Panc1 (cell line): ENCODE measurements around the gene NRP1.

ENCODE experiments used
- POLR2AphosphoS5 ChIP-seq: IDR thresholded peaks from 2 replicates; pipeline ENCODE4 v1.6.1; 2012; ENCODE audit warnings: mild to moderate bottlenecking, low read depth, low read length, moderate library complexity
- SIN3A ChIP-seq: IDR thresholded peaks from 2 replicates; pipeline ENCODE4 v1.6.1; 2012; ENCODE audit warnings: low read depth, mild to moderate bottlenecking, low read length, moderate library complexity, borderline replicate concordance; ENCODE audit not compliant: insufficient read depth
- TCF7L2 ChIP-seq: IDR thresholded peaks from 2 replicates; pipeline ENCODE4 v1.6.1; 2011; ENCODE audit warnings: mild to moderate bottlenecking, low read depth, low read length, inconsistent platforms
- TF ChIP-seq, protein P1 (sequence below): fragments of 450-650 bp; IDR thresholded peaks from 2 replicates; pipeline ENCODE4 v1.5.1; 2017; ENCODE audit warnings: mild to moderate bottlenecking
- TF ChIP-seq, protein P2 (sequence below), 2 experiments: IDR thresholded peaks; 2 replicates each; pipeline ENCODE4 v1.6.1; 2011 to 2012; ENCODE audit warnings: low read depth in 2 of 2, control low read depth in 1 of 2, low read length in 1 of 2, mild to moderate bottlenecking in 1 of 2, moderate library complexity in 1 of 2; ENCODE audit not compliant: insufficient read depth in 1 of 2

DNA sequence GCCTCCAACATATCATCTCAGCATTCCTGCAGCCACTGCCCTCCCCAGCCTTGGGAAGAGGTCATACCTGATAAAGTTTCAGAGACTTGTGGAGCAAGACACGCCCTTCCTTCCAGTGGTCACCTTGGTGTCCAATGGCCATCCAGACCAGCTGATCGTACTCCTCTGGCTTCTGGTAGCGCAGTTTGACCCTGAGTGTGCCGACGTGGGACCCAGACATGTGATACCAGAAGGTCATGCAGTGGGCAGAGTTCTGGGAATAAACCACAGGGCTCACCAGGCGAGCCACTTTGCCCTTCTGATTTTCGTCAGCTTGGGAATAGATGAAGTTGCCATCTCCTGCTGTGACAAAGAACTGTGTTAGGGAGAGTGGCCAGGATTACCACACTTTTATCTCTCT lies 148.3 kb downstream of the NRP1 start:
- TF ChIP-seq POLR2AphosphoS5 (no peak), SIN3A (no peak), TCF7L2 (no peak)
- TF ChIP-seq, protein P1, sequence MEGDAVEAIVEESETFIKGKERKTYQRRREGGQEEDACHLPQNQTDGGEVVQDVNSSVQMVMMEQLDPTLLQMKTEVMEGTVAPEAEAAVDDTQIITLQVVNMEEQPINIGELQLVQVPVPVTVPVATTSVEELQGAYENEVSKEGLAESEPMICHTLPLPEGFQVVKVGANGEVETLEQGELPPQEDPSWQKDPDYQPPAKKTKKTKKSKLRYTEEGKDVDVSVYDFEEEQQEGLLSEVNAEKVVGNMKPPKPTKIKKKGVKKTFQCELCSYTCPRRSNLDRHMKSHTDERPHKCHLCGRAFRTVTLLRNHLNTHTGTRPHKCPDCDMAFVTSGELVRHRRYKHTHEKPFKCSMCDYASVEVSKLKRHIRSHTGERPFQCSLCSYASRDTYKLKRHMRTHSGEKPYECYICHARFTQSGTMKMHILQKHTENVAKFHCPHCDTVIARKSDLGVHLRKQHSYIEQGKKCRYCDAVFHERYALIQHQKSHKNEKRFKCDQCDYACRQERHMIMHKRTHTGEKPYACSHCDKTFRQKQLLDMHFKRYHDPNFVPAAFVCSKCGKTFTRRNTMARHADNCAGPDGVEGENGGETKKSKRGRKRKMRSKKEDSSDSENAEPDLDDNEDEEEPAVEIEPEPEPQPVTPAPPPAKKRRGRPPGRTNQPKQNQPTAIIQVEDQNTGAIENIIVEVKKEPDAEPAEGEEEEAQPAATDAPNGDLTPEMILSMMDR: no peak
- TF ChIP-seq, protein P2, sequence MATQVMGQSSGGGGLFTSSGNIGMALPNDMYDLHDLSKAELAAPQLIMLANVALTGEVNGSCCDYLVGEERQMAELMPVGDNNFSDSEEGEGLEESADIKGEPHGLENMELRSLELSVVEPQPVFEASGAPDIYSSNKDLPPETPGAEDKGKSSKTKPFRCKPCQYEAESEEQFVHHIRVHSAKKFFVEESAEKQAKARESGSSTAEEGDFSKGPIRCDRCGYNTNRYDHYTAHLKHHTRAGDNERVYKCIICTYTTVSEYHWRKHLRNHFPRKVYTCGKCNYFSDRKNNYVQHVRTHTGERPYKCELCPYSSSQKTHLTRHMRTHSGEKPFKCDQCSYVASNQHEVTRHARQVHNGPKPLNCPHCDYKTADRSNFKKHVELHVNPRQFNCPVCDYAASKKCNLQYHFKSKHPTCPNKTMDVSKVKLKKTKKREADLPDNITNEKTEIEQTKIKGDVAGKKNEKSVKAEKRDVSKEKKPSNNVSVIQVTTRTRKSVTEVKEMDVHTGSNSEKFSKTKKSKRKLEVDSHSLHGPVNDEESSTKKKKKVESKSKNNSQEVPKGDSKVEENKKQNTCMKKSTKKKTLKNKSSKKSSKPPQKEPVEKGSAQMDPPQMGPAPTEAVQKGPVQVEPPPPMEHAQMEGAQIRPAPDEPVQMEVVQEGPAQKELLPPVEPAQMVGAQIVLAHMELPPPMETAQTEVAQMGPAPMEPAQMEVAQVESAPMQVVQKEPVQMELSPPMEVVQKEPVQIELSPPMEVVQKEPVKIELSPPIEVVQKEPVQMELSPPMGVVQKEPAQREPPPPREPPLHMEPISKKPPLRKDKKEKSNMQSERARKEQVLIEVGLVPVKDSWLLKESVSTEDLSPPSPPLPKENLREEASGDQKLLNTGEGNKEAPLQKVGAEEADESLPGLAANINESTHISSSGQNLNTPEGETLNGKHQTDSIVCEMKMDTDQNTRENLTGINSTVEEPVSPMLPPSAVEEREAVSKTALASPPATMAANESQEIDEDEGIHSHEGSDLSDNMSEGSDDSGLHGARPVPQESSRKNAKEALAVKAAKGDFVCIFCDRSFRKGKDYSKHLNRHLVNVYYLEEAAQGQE (IDR thresholded peaks at IDR 0.05; ENCODE audit: insufficient read depth in 1 of 2, low read depth in 2 of 2, low read length in 1 of 2): no peak
